ENCODE data around the gene FCN1.

Gene FCN1

GRCh38 chr9:134883040-134883782 lies 34.5 kb downstream of the FCN1 start:
- H3K9me3 Mint-ChIP-seq = no peaks in the 10 kb centered on the region
- no peak overlapping the region for H3K27ac Mint-ChIP-seq
- no peaks in the 10 kb centered on the region for H3K36me3 Mint-ChIP-seq (ENCODE audit: low read depth)
- peaks cover 8% of the 10 kb centered on the region for H3K27me3 Mint-ChIP-seq (ENCODE audit: low read depth, poor library complexity)
- H3K4me1 Mint-ChIP-seq = peaks cover 8% of the 10 kb centered on the region
- H3K4me3 Mint-ChIP-seq = no peak overlapping the region
- TF ChIP-seq CTCF (IDR thresholded peaks at IDR 0.05) = no peak
- DNase-seq = no peak

- H3K27ac Mint-ChIP-seq = no peak overlapping the region
- TF ChIP-seq CTCF (IDR thresholded peaks at IDR 0.05) = no peak
- no peak overlapping the region for H3K4me3 Mint-ChIP-seq
- H3K36me3 Mint-ChIP-seq (ENCODE audit: low read depth) = no peaks in the 10 kb centered on the region
- peaks cover 12% of the 10 kb centered on the region for H3K27me3 Mint-ChIP-seq (ENCODE audit: low read depth, poor library complexity)
- H3K9me3 Mint-ChIP-seq = no peaks in the 10 kb centered on the region
- peaks cover 3% of the 10 kb centered on the region for H3K4me1 Mint-ChIP-seq
- DNase-seq = no peak
These were observed 35.4 kb downstream of the FCN1 start for GRCh38 chr9:134882204-134882785.

GRCh38 chr9:134881313-134881670 lies 36.4 kb downstream of the FCN1 start:
- Mint-ChIP-seq H3K4me3 (no peak overlapping the region), H3K27ac (no peak overlapping the region), H3K36me3 (ENCODE audit: low read depth) (no peaks in the 10 kb centered on the region)

GRCh38 chr9:134880484-134881312 lies 37.0 kb downstream of the FCN1 start, which contains the start of gene FCN2:
FCN2 (plus strand) TSS chr9:134880810; CDS start chr9:134880822, 12 bp downstream.
- H3K36me3 Mint-ChIP-seq (ENCODE audit: low read depth) = no peaks in the 10 kb centered on the region
- no peak for TF ChIP-seq CTCF (IDR thresholded peaks at IDR 0.05)
- no peak within 1 kb of the TSS for H3K4me3 Mint-ChIP-seq
- peaks cover 12% of the 10 kb centered on the region for H3K27me3 Mint-ChIP-seq (ENCODE audit: low read depth, poor library complexity)
- peaks cover 3% of the 10 kb centered on the region for H3K4me1 Mint-ChIP-seq
- DNase-seq = no peak
- H3K9me3 Mint-ChIP-seq = no peaks in the 10 kb centered on the region
- no peak within 1 kb of the TSS for H3K27ac Mint-ChIP-seq

More at GRCh38 chr9:134881313-134881670, 36.4 kb downstream of the FCN1 start:
- Mint-ChIP-seq H3K4me1 (peaks cover 3% of the 10 kb centered on the region), H3K27me3 (ENCODE audit: low read depth, poor library complexity) (peaks cover 12% of the 10 kb centered on the region), H3K9me3 (no peaks in the 10 kb centered on the region)
- TF ChIP-seq CTCF (IDR thresholded peaks at IDR 0.05) = no peak
- DNase-seq = no peak

- peaks cover 16% of the 10 kb centered on the region for H3K27me3 Mint-ChIP-seq (ENCODE audit: low read depth, poor library complexity)
- DNase-seq = no peak
- H3K4me3 Mint-ChIP-seq = no peak overlapping the region
- no peaks in the 10 kb centered on the region for H3K36me3 Mint-ChIP-seq (ENCODE audit: low read depth)
- H3K4me1 Mint-ChIP-seq = peaks cover 3% of the 10 kb centered on the region
- H3K9me3 Mint-ChIP-seq = no peaks in the 10 kb centered on the region
- no peak for TF ChIP-seq CTCF (IDR thresholded peaks at IDR 0.05)
- no peak overlapping the region for H3K27ac Mint-ChIP-seq
These were observed 37.8 kb downstream of the FCN1 start for GRCh38 chr9:134879664-134880483.

All from nephron progenitor cell (in vitro differentiated cells).